HepG2 (cell line): ENCODE results near the gene MARK2. TPM values are rescaled to one million over a fixed set of nuclear protein-coding genes. Genes with fewer than 3 reads are reported as not detected.

Experiments used
- ARNT ChIP-seq: fragments of 450-650 bp; IDR thresholded peaks from 2 replicates; pipeline ENCODE4 v1.6.1; 2017
- ATF7-NPFF ChIP-seq: sonication (generic); formaldehyde crosslinking; IDR thresholded peaks from 2 replicates; pipeline ENCODE4 v1.8.1; 2023; ENCODE audit warnings: mild to moderate bottlenecking, low read depth, missing genetic modification reagents, moderate library complexity
- CHD4 ChIP-seq: fragments of 200-600 bp; sonication (generic); IDR thresholded peaks from 2 replicates; pipeline ENCODE4 v1.7.0; 2017; ENCODE audit warnings: mild to moderate bottlenecking, low read length, borderline replicate concordance
- ESRRA ChIP-seq: sonication (generic); formaldehyde crosslinking; IDR thresholded peaks from 2 replicates; pipeline ENCODE4 v1.5.1; 2020; ENCODE audit warnings: mild to moderate bottlenecking, low read depth, missing genetic modification reagents
- SAFB2 ChIP-seq: sonication (generic); formaldehyde crosslinking; IDR thresholded peaks from 2 replicates; pipeline ENCODE4 v1.5.1; 2020; ENCODE audit warnings: missing genetic modification reagents, low read depth, mild to moderate bottlenecking, borderline replicate concordance
- SIX1 ChIP-seq: sonication (generic); formaldehyde crosslinking; IDR thresholded peaks from 2 replicates; pipeline ENCODE4 v1.4.0; 2020; ENCODE audit warnings: missing genetic modification reagents, borderline replicate concordance
- TBX2 ChIP-seq: sonication (generic); formaldehyde crosslinking; IDR thresholded peaks from 2 replicates; pipeline ENCODE4 v1.5.0; 2020; ENCODE audit warnings: missing genetic modification reagents, mild to moderate bottlenecking, borderline replicate concordance
- TMF1 ChIP-seq: sonication (generic); formaldehyde crosslinking; IDR thresholded peaks from 2 replicates; pipeline ENCODE4 v1.8.1; 2022; ENCODE audit warnings: low read depth, missing genetic modification reagents
- ZBTB3 ChIP-seq: sonication (generic); formaldehyde crosslinking; IDR thresholded peaks from 2 replicates; pipeline ENCODE4 v1.4.0; 2020; ENCODE audit warnings: low read depth, mild to moderate bottlenecking, moderate library complexity, missing genetic modification reagents, borderline replicate concordance
- ZBTB7B ChIP-seq: sonication (generic); formaldehyde crosslinking; IDR thresholded peaks from 2 replicates; pipeline ENCODE4 v1.4.0; 2020; ENCODE audit warnings: missing genetic modification reagents
- ZNF432 ChIP-seq: sonication (generic); formaldehyde crosslinking; IDR thresholded peaks from 2 replicates; pipeline ENCODE4 v1.5.0; 2020; ENCODE audit warnings: missing genetic modification reagents, mild to moderate bottlenecking, borderline replicate concordance
- ZNF616 ChIP-seq: sonication (generic); formaldehyde crosslinking; IDR thresholded peaks from 2 replicates; pipeline ENCODE4 v1.5.0; 2020; ENCODE audit warnings: low read depth, mild to moderate bottlenecking, missing genetic modification reagents
- ZNF737 ChIP-seq: sonication (generic); formaldehyde crosslinking; IDR thresholded peaks from 2 replicates; pipeline ENCODE4 v1.5.0; 2020; ENCODE audit warnings: missing genetic modification reagents, mild to moderate bottlenecking, borderline replicate concordance
- ZNF749 ChIP-seq: sonication (generic); formaldehyde crosslinking; IDR thresholded peaks from 2 replicates; pipeline ENCODE4 v1.8.0; 2022; ENCODE audit warnings: mild to moderate bottlenecking, missing genetic modification reagents, moderate library complexity, borderline replicate concordance
- polyA plus RNA-seq, 8 experiments: library from polyadenylated mRNA; depleted of rRNA in 3 of 8; stranded (reverse) in 7 of 8; unstranded in 1 of 8; fragments of >200 nt; fragmentation: Illumina TruSeq in 4 of 8; extraction: Trizol in 4 of 8; gene quantifications; 2 replicates each; pipeline versions ENCODE4 v1.2.1 to v1.2.3, GENCODE V29; 2011 to 2016; ENCODE audit warnings: low read depth in 4 of 8, missing spikeins in 1 of 8, mixed read lengths in 1 of 8; ENCODE audit not compliant: insufficient read depth in 1 of 8
- total RNA-seq, 5 experiments: library from RNA; depleted of rRNA; stranded (reverse); fragments of >200 nt; fragmentation: Illumina TruSeq; extraction: Trizol; gene quantifications; 2 replicates each; pipeline ENCODE4 v1.2.3, GENCODE V29; 2016; ENCODE audit warnings: low read depth in 1 of 5
- TF ChIP-seq, protein P1 (sequence below): sonication (generic); formaldehyde crosslinking; IDR thresholded peaks from 2 replicates; pipeline ENCODE4 v1.5.0; 2020; ENCODE audit warnings: missing genetic modification reagents, mild to moderate bottlenecking, borderline replicate concordance
- TF ChIP-seq, protein P2 (sequence below): sonication (generic); formaldehyde crosslinking; IDR thresholded peaks from 2 replicates; pipeline ENCODE4 v1.5.1; 2020; ENCODE audit warnings: mild to moderate bottlenecking, moderate library complexity, missing genetic modification reagents
- TF ChIP-seq, protein P3 (sequence below): sonication (generic); formaldehyde crosslinking; conservative IDR thresholded peaks from 2 replicates; pipeline ENCODE4 v1.8.0; 2022; ENCODE audit warnings: low read depth, missing genetic modification reagents
- TF ChIP-seq, protein P4 (sequence below): sonication (generic); formaldehyde crosslinking; IDR thresholded peaks from 2 replicates; pipeline ENCODE4 v1.4.0; 2020; ENCODE audit warnings: missing genetic modification reagents, borderline replicate concordance
- TF ChIP-seq, protein P5 (sequence below): sonication (generic); formaldehyde crosslinking; IDR thresholded peaks from 2 replicates; pipeline ENCODE4 v1.5.0; 2020; ENCODE audit warnings: mild to moderate bottlenecking, missing genetic modification reagents

Gene MARK2
- total and polyA plus RNA-seq, 2 of the 13 experiments (the other 11 are each of a cell fraction or from before 2014, with no cell fraction given): 13.5 to 13.9 TPM

DNA sequence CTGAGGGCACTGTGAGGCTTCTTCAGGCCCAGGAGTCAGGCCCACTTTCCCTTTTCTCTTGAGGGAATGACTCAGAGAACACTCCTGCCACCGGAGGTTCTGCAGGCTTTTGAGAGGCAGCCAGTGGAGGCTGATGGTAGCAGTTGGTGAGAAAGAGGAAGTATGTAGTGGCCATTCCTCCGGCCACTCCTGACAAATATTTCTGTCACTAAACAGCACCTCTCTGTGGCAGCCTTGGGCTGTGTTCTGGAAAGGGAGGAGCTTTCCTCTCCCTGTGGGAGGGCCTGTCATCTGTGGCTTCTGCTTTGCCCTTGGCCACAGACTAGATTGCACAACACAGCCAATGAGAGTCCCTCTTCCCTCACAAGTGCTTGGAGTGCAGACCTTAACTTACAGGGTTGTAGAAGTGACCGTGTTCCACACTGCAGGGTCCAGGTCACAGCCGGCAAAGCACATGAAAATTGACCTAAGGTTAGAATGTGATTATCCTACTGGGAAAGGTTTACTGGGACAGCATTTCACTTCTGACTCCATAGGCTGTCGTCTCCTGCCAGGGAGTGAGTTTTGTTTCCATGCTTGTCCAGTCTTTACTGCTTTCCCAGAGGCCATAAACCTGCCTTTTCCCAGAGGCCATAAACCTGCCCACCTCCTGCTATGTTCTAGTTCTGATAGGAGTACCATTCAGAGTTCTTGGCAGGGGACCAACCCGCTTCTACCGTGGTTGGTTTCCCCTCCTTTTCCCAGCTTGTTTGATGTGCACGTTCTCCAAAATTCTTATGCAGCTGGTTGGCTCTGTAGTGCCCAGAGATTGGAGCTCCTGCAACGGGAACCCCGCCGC, 33.3 kb downstream of the MARK2 start (continued):
- TF ChIP-seq ZBTB7B (CRISPR knock-in tag) (peak; percentile 44; the same call in 1 of the 2 replicates), TMF1 (CRISPR knock-in tag) (no peak), ARNT (no peak), SAFB2 (no peak; the same call in 1 of the 2 replicates), ZNF432 (CRISPR knock-in tag) (no peak), ZNF749 (CRISPR knock-in tag) (no peak), ZNF616 (CRISPR knock-in tag) (no peak), SIX1 (CRISPR knock-in tag) (no peak), ZNF737 (no peak), ATF7-NPFF (CRISPR knock-in tag) (no peak), TBX2 (CRISPR knock-in tag) (peak; percentile 79), CHD4 (no peak), ESRRA (CRISPR knock-in tag) (peak; percentile 89), ZBTB3 (CRISPR knock-in tag) (no peak)
- TF ChIP-seq, protein P1, sequence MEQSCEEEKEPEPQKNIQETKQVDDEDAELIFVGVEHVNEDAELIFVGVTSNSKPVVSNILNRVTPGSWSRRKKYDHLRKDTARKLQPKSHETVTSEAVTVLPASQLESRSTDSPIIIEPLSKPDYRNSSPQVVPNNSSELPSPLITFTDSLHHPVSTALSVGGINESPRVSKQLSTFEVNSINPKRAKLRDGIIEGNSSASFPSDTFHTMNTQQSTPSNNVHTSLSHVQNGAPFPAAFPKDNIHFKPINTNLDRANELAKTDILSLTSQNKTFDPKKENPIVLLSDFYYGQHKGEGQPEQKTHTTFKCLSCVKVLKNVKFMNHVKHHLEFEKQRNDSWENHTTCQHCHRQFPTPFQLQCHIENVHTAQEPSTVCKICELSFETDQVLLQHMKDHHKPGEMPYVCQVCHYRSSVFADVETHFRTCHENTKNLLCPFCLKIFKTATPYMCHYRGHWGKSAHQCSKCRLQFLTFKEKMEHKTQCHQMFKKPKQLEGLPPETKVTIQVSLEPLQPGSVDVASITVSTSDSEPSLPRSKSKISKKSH (CRISPR knock-in tag): no peak
- TF ChIP-seq, protein P2, sequence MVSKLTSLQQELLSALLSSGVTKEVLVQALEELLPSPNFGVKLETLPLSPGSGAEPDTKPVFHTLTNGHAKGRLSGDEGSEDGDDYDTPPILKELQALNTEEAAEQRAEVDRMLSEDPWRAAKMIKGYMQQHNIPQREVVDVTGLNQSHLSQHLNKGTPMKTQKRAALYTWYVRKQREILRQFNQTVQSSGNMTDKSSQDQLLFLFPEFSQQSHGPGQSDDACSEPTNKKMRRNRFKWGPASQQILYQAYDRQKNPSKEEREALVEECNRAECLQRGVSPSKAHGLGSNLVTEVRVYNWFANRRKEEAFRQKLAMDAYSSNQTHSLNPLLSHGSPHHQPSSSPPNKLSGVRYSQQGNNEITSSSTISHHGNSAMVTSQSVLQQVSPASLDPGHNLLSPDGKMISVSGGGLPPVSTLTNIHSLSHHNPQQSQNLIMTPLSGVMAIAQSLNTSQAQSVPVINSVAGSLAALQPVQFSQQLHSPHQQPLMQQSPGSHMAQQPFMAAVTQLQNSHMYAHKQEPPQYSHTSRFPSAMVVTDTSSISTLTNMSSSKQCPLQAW: peak; percentile 94
- TF ChIP-seq, protein P3, sequence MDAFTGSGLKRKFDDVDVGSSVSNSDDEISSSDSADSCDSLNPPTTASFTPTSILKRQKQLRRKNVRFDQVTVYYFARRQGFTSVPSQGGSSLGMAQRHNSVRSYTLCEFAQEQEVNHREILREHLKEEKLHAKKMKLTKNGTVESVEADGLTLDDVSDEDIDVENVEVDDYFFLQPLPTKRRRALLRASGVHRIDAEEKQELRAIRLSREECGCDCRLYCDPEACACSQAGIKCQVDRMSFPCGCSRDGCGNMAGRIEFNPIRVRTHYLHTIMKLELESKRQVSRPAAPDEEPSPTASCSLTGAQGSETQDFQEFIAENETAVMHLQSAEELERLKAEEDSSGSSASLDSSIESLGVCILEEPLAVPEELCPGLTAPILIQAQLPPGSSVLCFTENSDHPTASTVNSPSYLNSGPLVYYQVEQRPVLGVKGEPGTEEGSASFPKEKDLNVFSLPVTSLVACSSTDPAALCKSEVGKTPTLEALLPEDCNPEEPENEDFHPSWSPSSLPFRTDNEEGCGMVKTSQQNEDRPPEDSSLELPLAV (CRISPR knock-in tag): no peak
- TF ChIP-seq, protein P4, sequence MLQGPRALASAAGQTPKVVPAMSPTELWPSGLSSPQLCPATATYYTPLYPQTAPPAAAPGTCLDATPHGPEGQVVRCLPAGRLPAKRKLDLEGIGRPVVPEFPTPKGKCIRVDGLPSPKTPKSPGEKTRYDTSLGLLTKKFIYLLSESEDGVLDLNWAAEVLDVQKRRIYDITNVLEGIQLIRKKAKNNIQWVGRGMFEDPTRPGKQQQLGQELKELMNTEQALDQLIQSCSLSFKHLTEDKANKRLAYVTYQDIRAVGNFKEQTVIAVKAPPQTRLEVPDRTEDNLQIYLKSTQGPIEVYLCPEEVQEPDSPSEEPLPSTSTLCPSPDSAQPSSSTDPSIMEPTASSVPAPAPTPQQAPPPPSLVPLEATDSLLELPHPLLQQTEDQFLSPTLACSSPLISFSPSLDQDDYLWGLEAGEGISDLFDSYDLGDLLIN (CRISPR knock-in tag): no peak
- TF ChIP-seq, protein P5, sequence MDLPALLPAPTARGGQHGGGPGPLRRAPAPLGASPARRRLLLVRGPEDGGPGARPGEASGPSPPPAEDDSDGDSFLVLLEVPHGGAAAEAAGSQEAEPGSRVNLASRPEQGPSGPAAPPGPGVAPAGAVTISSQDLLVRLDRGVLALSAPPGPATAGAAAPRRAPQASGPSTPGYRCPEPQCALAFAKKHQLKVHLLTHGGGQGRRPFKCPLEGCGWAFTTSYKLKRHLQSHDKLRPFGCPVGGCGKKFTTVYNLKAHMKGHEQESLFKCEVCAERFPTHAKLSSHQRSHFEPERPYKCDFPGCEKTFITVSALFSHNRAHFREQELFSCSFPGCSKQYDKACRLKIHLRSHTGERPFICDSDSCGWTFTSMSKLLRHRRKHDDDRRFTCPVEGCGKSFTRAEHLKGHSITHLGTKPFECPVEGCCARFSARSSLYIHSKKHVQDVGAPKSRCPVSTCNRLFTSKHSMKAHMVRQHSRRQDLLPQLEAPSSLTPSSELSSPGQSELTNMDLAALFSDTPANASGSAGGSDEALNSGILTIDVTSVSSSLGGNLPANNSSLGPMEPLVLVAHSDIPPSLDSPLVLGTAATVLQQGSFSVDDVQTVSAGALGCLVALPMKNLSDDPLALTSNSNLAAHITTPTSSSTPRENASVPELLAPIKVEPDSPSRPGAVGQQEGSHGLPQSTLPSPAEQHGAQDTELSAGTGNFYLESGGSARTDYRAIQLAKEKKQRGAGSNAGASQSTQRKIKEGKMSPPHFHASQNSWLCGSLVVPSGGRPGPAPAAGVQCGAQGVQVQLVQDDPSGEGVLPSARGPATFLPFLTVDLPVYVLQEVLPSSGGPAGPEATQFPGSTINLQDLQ (CRISPR knock-in tag): no peak
